ENCODE measurements around the gene FLNB. TPM values are rescaled to one million over a fixed set of nuclear protein-coding genes. Genes with fewer than 3 reads are reported as not detected.

Gene FLNB
- total RNA-seq, 1 experiment from 2014 or later, result 315 TPM

DNA sequence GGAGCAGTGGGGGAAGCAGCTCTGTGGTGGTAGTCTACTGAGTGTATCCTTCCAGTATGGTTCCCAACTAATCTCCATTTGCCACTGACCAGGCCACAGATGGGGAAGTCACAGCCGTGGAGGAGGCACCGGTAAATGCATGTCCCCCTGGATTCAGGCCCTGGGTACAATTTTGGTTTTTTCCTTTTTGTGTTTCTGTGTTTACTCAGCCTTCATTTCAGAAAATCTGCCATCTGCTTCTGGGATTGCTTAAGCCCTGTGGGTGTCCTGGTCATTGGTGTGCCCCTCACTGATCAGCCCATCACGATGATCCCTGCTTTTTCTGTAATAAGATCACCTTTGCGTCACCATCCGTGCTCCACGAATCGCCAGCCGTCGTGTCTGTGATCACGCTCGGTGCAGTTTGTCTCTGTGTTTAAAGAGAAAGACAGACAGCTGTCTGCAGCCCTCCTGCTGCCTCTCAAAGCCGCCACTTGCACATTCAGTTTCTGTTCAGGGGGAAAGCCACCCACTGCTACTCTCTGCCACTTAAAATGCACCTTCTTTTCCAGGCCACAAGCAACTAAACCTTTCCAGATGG lies 133.6 kb downstream of the FLNB start:
- Mint-ChIP-seq H3K9me3 (ENCODE audit: unreplicated experiment) (no peaks in the 10 kb centered on the region), H3K36me3 (ENCODE audit: insufficient read depth, unreplicated experiment) (peaks cover 98% of the 10 kb centered on the region), H3K27ac (ENCODE audit: unreplicated experiment) (peak overlapping the region; percentile 90), H3K4me3 (ENCODE audit: unreplicated experiment) (no peak overlapping the region), H3K27me3 (ENCODE audit: insufficient read depth, unreplicated experiment) (no peaks in the 10 kb centered on the region), H3K4me1 (ENCODE audit: low read depth, unreplicated experiment) (peaks cover 19% of the 10 kb centered on the region)
- Histone ChIP-seq H3K36me3 (ENCODE audit: control insufficient read depth, insufficient read depth, low read length) (peaks cover 9% of the 10 kb centered on the region), H3K9me3 (no peaks in the 10 kb centered on the region), H3K4me1 (peaks cover 18% of the 10 kb centered on the region), H3K27me3 (replicated peaks; ENCODE audit: control insufficient read depth, insufficient read depth, low read length) (no peaks in the 10 kb centered on the region), H3K4me3 (ENCODE audit: low read depth, low read length) (no peak overlapping the region)
- CTCF ChIA-PET, result no interaction called here
- TF ChIP-seq, protein P1, sequence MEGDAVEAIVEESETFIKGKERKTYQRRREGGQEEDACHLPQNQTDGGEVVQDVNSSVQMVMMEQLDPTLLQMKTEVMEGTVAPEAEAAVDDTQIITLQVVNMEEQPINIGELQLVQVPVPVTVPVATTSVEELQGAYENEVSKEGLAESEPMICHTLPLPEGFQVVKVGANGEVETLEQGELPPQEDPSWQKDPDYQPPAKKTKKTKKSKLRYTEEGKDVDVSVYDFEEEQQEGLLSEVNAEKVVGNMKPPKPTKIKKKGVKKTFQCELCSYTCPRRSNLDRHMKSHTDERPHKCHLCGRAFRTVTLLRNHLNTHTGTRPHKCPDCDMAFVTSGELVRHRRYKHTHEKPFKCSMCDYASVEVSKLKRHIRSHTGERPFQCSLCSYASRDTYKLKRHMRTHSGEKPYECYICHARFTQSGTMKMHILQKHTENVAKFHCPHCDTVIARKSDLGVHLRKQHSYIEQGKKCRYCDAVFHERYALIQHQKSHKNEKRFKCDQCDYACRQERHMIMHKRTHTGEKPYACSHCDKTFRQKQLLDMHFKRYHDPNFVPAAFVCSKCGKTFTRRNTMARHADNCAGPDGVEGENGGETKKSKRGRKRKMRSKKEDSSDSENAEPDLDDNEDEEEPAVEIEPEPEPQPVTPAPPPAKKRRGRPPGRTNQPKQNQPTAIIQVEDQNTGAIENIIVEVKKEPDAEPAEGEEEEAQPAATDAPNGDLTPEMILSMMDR (IDR thresholded peaks at IDR 0.05; ENCODE audit: insufficient read depth in 1 of 2, low read depth in 1 of 2, low read length in 1 of 2, severe bottlenecking in 1 of 2, unreplicated experiment in 1 of 2), result no peak
- intact Hi-C loops (cut with micrococcal nuclease; ENCODE audit: unreplicated experiment), result no loop called here
- POLR2A ChIA-PET, result no interaction called here
- DNase-seq, result no peak
- BruUV-seq (replicated peaks), result no TSS peak

DNA sequence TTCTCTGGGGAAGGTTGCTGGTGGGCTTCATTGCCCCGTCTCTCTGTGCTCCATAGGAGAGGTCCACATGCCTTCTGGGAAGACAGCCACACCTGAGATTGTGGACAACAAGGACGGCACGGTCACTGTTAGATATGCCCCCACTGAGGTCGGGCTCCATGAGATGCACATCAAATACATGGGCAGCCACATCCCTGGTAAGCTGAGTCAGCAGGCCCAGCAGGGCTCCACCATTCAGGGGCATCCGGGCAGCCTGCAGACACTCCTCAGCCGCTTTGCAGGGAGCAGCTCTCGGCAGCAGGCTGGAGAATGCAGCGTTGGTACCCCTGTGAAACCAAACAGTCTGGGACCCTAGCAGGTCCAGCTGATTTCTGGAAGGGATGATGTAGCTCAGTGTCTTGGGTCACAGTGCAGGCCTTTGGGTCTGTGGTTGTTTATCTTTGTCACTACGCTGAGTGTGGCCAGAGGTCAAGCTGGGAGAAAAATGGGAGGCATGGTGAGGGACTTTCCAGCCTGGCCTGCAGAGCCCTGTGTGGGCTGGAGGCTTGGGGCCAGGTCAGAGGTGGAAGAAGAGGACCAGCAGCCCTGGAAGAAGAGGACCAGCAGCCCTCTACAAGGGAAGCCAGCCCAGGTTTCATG lies 135.3 kb downstream of the FLNB start:
- peaks cover 98% of the 10 kb centered on the region for H3K36me3 Mint-ChIP-seq (ENCODE audit: insufficient read depth, unreplicated experiment)
- H3K36me3 ChIP-seq (ENCODE audit: control insufficient read depth, insufficient read depth, low read length), result peaks cover 15% of the 10 kb centered on the region
- peaks cover 18% of the 10 kb centered on the region for H3K4me1 ChIP-seq
- intact Hi-C loops (cut with micrococcal nuclease; ENCODE audit: unreplicated experiment), result no loop called here
- no peaks in the 10 kb centered on the region for H3K27me3 Mint-ChIP-seq (ENCODE audit: insufficient read depth, unreplicated experiment)
- H3K9me3 ChIP-seq, result no peaks in the 10 kb centered on the region
- POLR2A ChIA-PET, result no interaction called here
- TF ChIP-seq, protein P1 (IDR thresholded peaks at IDR 0.05; ENCODE audit: insufficient read depth in 1 of 2, low read depth in 1 of 2, low read length in 1 of 2, severe bottlenecking in 1 of 2, unreplicated experiment in 1 of 2), result no peak
- no peak overlapping the region for H3K4me3 Mint-ChIP-seq (ENCODE audit: unreplicated experiment)
- no peaks in the 10 kb centered on the region for H3K9me3 Mint-ChIP-seq (ENCODE audit: unreplicated experiment)
- peak overlapping the region; percentile 90 for H3K27ac Mint-ChIP-seq (ENCODE audit: unreplicated experiment)
- no peaks in the 10 kb centered on the region for H3K27me3 ChIP-seq (replicated peaks; ENCODE audit: control insufficient read depth, insufficient read depth, low read length)
- no peak overlapping the region for H3K4me3 ChIP-seq (ENCODE audit: low read depth, low read length)
- no TSS peak for BruUV-seq (replicated peaks)
- DNase-seq, result no peak
- CTCF ChIA-PET, result no interaction called here
- H3K4me1 Mint-ChIP-seq (ENCODE audit: low read depth, unreplicated experiment), result peaks cover 19% of the 10 kb centered on the region

DNA sequence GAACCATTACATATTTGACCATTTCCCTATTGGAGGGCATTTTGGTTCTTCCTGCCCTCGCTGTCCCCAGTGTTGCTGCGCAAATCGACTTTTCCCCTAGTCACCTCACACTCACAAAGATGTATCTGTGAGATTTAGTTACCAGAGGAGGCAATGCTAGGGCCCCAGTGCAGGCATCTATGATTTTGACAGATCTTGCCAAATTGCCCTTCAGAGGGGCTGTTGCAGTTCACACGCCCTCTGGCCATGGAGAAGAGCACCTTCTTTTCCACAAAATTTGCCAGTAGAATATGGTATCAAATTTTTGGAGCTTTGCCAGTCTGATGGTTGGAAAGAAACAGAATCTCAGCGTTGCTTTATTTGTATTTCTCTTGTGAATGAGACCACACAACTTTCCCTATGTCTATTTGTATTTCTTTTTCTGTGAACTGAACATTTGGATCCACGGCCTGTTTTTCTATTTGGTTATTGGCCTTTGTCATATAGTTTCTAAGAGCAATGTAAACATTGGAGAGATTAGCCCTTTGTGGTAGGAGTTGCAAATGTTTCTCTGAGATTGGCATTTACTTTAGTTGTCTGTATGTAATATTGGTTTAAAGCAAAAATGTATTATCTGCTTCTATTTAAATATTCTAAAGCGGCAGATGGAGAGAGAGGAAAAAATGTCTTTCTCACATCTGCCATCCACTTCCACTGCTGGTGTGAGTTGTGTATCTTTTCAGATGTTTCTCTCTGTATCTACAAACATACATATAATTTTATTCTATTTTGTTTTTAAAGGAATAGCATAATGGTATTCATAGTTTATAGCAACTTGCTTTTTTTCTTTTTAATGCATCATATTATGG lies 136.5 kb downstream of the FLNB start:
- BruUV-seq (replicated peaks), result no TSS peak
- intact Hi-C loops (cut with micrococcal nuclease; ENCODE audit: unreplicated experiment), result no loop called here
- peak overlapping the region; percentile 90 for H3K27ac Mint-ChIP-seq (ENCODE audit: unreplicated experiment)
- no peaks in the 10 kb centered on the region for H3K27me3 ChIP-seq (replicated peaks; ENCODE audit: control insufficient read depth, insufficient read depth, low read length)
- H3K4me1 ChIP-seq, result peaks cover 18% of the 10 kb centered on the region
- no peaks in the 10 kb centered on the region for H3K9me3 ChIP-seq
- ChIA-PET CTCF (no interaction called here), POLR2A (no interaction called here)
- no peaks in the 10 kb centered on the region for H3K9me3 Mint-ChIP-seq (ENCODE audit: unreplicated experiment)
- H3K4me3 ChIP-seq (ENCODE audit: low read depth, low read length), result no peak overlapping the region
- H3K27me3 Mint-ChIP-seq (ENCODE audit: insufficient read depth, unreplicated experiment), result no peaks in the 10 kb centered on the region
- H3K36me3 ChIP-seq (ENCODE audit: control insufficient read depth, insufficient read depth, low read length), result peaks cover 15% of the 10 kb centered on the region
- TF ChIP-seq, protein P1 (IDR thresholded peaks at IDR 0.05; ENCODE audit: insufficient read depth in 1 of 2, low read depth in 1 of 2, low read length in 1 of 2, severe bottlenecking in 1 of 2, unreplicated experiment in 1 of 2), result no peak
- H3K4me1 Mint-ChIP-seq (ENCODE audit: low read depth, unreplicated experiment), result peaks cover 19% of the 10 kb centered on the region
- H3K36me3 Mint-ChIP-seq (ENCODE audit: insufficient read depth, unreplicated experiment), result peaks cover 98% of the 10 kb centered on the region
- no peak for DNase-seq
- H3K4me3 Mint-ChIP-seq (ENCODE audit: unreplicated experiment), result peak overlapping the region; percentile 22

Measured in Caco-2 (cell line).